KBM-7 (cell line): ENCODE data around the gene RSPH1.
A peak's percentile ranks its signal among the peaks of the same experiment; 100 is the strongest.

Experiments
- DNase-seq: peaks from one replicate; pipeline ENCODE4 v3.0.0-alpha.2; 2015
- in situ Hi-C: fragments of 300-500 bp; cut with MboI; formaldehyde crosslinking; loops from 2 replicates; pipeline ENCODE4 v1.14.3; 2020; ENCODE audit warnings: low sequenced_read_pairs, low pct_unique_long_range_greater_than_20kb, mixed read lengths

The RSPH1 gene

GRCh38 chr21:42496120-42496838 lies at the start of gene RSPH1:
Gene RSPH1, minus strand, starts transcription at chr21:42496224. Its CDS starts 38 bp downstream, at chr21:42496186.
- in situ Hi-C loops, result no loop called here
- peak; percentile 99 for DNase-seq

DNA sequence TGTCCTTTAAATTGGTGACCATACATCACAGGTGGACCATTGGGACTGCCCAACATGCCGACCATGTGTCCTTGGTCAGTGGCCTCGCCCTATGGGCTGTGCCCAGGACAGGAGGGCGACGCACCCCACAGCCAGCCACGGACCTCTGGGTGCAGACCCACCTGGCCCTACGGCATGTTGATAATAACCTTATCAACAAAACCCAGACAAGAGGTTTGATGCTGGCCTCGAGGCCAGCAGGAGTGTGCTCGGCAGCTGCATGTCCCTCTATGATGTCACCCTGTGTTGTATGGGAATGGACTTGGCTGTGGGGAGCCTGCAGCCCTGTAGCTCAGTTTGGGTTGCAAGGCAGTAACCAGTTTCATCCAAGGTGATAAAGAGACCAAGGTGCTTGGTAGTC lies 49.7 kb upstream of the RSPH1 start:
- in situ Hi-C loops, result no loop called here
- DNase-seq, result no peak

DNA sequence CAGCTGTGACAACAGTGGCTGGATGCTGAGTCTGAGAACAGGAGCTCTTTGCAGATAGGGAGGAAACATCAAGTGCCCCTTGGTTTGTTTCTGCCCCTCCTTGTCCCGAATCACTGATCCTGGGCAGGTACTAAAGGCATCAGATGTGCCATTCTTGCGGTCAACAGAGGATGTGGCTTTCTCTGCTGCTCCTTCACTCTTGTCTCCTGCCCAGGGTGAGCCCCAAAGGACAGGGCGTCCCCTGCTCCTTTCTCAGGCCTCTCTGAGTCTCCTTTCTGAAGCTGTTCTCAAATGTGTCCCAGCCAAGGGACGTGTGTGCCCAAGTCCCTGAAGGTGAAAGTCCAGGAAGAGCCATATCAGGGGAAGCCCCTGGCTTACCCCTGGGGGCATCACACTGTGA lies 49.3 kb upstream of the RSPH1 start:
- in situ Hi-C loops, result no loop called here
- DNase-seq, result no peak

GRCh38 chr21:42544544-42544943 lies 48.5 kb upstream of the RSPH1 start:
- in situ Hi-C loops, result no loop called here
- DNase-seq, result no peak

DNA sequence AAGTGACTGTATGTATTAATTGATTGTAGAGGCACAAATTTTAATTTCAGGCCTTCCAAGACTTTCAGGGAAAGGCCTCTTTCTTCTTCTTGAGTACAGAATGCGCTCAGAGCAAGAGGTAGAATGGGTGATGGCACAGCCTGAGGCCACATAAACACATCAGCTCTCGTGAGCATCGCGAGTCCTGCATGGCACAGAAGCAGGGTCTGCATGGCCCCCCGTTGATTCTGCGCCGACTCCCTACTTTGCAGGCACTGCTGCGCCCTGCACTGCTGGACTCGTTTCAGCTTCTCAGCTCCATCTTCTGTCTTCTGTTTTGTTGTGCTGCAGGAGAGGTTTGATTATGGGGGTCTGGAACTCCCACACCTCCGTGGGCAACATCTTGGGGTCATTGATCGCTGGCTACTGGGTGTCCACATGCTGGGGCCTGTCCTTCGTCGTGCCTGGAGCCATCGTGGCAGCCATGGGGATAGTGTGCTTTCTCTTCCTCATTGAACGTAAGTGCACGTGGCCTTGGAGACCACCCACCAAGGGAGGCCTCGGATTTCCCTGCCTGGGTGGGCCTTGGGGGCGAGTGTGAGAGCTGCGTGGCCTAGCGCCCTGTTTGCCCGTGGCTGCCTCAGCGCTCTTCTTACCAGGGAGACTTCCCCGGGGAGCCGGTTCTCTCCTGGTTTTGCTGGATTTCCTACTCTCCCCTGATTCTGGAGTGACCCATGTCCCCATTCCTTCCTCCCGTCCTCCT lies 47.3 kb upstream of the RSPH1 start:
- DNase-seq, result no peak
- in situ Hi-C loops, result no loop called here

- in situ Hi-C loops, result no loop called here
- no peak for DNase-seq
Observed at GRCh38 chr21:42542596-42542995, 46.6 kb upstream of the RSPH1 start.

DNA sequence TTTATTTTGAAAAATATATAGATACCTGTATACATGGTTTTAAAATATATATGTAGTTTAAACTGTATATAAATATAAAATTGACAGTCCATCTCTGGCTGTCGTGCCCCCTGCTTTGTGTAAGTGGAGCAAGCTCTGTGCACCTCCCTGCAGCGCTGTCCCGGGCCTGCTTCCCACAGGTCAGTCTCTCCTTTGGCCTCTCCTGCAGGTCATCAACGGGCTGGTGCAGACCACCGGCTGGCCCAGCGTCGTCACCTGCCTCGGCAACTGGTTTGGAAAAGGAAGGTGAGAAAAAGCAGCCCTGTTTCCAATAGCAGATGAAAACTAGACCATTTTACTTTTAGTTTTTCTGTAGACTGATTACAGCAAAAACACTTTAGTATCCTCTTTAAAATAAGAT lies 46.2 kb upstream of the RSPH1 start:
- in situ Hi-C loops, result no loop called here
- DNase-seq, result no peak

- in situ Hi-C loops, result no loop called here
Observed at GRCh38 chr21:42541618-42542017, 45.6 kb upstream of the RSPH1 start.

GRCh38 chr21:42541174-42541573 lies 45.1 kb upstream of the RSPH1 start:
- in situ Hi-C loops, result no loop called here
- DNase-seq, result no peak

More at GRCh38 chr21:42541618-42542017, 45.6 kb upstream of the RSPH1 start:
- DNase-seq, result no peak

GRCh38 chr21:42540396-42540795 lies 44.4 kb upstream of the RSPH1 start:
- DNase-seq, result no peak
- in situ Hi-C loops, result no loop called here

DNA sequence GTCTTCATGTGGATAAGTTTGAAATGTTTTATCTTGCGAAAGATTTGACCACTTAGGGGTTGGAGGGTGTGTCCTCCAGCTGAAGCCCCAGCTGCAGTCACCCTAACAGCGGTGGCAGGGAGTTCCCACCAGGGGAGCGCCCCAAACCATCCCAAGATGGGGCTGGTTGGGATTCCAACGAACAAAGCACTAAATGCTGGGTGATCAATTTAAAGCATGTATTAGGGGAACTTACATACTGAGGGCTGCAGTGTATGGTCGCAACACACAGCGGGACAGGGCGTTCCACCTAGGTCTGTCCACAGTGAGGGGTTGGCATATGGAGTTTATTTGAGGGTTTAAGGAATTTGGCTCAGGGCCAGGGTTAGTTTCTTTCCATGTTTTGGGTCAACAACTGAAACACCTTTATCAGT lies 43.9 kb upstream of the RSPH1 start:
- in situ Hi-C loops, result no loop called here
- DNase-seq, result peak; percentile 22

GRCh38 chr21:42539342-42539741 lies 43.3 kb upstream of the RSPH1 start:
- DNase-seq, result no peak
- in situ Hi-C loops, result no loop called here

DNA sequence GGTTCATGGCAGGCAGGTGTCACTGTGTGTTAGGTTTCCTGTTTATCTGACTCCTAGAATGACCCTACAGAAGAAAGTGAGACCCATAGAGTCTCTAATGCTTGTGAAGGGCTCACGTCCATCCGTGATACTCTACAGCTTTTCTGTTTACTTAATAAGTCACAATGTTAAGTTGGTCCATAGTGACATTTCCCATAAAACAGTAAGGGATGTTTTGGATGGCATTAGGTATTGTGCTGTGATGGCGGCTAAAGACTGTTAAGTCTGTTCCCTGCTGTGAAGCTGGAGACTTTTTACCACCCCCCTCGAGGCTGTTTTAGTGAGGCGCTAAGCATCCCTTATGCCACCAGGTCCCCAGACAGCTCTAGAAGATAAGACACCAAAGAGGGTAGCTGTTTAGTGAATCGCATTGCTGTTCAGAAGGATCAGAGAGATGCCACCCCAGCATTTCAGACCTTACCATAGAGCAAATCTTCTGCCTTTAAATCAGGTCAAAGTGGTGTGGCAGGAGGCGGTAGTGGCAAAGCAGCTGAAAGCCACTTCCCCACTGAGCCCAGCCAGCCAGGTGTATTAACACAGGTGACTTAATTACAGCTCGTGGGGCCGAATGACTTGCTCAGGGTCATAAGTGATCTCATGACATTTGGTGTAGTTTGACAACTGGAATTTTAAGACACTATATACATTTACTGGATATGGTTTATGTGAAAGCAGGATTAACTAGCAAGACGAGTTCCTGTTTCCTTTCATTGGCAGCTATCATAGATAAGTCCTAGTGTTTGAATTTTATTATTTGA lies 42.7 kb upstream of the RSPH1 start:
- in situ Hi-C loops, result no loop called here
- DNase-seq, result no peak

GRCh38 chr21:42537106-42537742 lies 41.2 kb upstream of the RSPH1 start:
- in situ Hi-C loops, result no loop called here
- peak; percentile 42 for DNase-seq

- in situ Hi-C loops, result no loop called here
Observed at GRCh38 chr21:42536601-42537000, 40.6 kb upstream of the RSPH1 start.

GRCh38 chr21:42535602-42536171 lies 39.7 kb upstream of the RSPH1 start:
- in situ Hi-C loops, result no loop called here

More at GRCh38 chr21:42536601-42537000, 40.6 kb upstream of the RSPH1 start:
- no peak for DNase-seq

DNA sequence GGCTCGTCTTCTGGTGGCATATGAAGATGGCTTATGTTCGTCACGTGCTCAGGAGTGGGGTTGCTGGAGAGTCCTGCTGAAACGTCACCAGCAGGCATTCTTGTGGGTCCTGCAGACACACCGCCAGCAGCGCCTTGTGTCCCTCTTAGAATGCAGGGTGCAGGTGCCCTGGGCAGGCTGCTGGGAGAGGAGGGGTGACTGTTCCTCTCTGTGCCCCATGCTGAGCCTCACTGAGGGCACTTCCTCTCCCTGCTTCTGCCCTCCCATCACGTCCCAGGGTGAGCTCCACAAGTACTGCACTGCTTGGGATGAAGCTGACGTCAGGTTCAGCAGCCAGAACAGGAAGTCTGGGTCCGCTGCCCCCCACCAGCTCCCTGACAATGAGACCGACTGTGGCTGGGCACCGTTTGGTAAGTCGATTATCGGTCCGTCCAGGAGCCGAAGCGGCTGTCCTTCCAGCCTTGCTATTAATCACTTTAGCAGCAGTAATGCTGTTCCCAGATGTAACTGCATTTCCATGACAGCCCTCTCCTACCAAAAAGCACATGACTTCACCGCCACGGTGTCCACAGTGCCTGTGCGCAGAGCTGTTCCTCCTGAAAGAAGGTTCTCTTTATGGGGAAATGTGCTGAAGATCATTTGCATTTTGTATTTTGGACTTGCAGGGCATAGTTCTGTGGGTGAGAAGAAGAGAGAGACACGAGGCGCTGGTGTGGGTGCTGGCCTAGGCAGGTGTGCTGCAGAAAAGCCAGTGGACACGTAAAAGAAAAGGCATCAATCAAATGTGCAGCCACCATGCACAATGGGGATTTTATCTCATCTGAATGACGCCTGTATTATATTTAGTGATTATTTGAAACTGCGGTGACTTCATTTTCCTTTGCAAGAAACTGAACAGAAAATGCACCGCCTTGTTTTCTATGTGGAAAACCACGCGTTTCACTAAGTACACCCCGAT lies 38.7 kb upstream of the RSPH1 start:
- in situ Hi-C loops, result no loop called here
- peak; percentile 58 for DNase-seq

More at GRCh38 chr21:42535602-42536171, 39.7 kb upstream of the RSPH1 start:
- DNase-seq, result no peak

- in situ Hi-C loops, result no loop called here
- DNase-seq, result no peak
Observed at GRCh38 chr21:42533963-42534355, 37.9 kb upstream of the RSPH1 start.
